Astrocyte (in vitro differentiated cells and primary cell): ENCODE data around the gene GID8.

ENCODE experiments used
- CTCF ChIP-seq: IDR thresholded peaks from 2 replicates; pipeline ENCODE4 v1.5.1; 2011; ENCODE audit warnings: low read depth, mild to moderate bottlenecking, inconsistent platforms, low read length, moderate library complexity; ENCODE audit not compliant: insufficient read depth
- EZH2 ChIP-seq: IDR thresholded peaks from 2 replicates; pipeline ENCODE4 v1.6.1; 2012; ENCODE audit warnings: mild to moderate bottlenecking, low read length, inconsistent platforms; ENCODE audit not compliant: insufficient read depth

GRCh38 chr20:62902926-62903615 is 34.9 kb upstream of the GID8 start:
- no peak for TF ChIP-seq CTCF
- no peak for TF ChIP-seq EZH2
